ENCODE measurements around the gene GJA4. TPM values are rescaled to one million over a fixed set of nuclear protein-coding genes. Genes with fewer than 3 reads are reported as not detected.

Gene GJA4
- total and polyA plus RNA-seq, 4 donors: 6.1 to 10.6 (median 9.1) TPM

GRCh38 chr1:34790985-34791384 lies 1.8 kb upstream of the GJA4 start:
- 87% methylated on average over 6 of the region's 6 CpGs for WGBS
- Histone ChIP-seq H3K27me3 (ENCODE audit: control insufficient read depth in 4 of 4, insufficient read depth in 4 of 4, low read length in 3 of 4) (no peaks in the 10 kb centered on the region), H3K9ac (ENCODE audit: low read depth in 1 of 2, low read length in 2 of 2) (no peak overlapping the region), H3K36me3 (ENCODE audit: control insufficient read depth in 4 of 4, insufficient read depth in 3 of 4, low read depth in 1 of 4, low read length in 3 of 4) (peaks cover 0 to 3% (median 0%) of the 10 kb centered on the region in 4 donors), H3K4me1 (ENCODE audit: control insufficient read depth in 4 of 4, insufficient read depth in 4 of 4, low read length in 3 of 4) (peaks cover 4 to 23% (median 7%) of the 10 kb centered on the region in 4 donors), H3K4me3 (ENCODE audit: low read depth in 1 of 3, low read length in 3 of 3) (no peak overlapping the region), H3K9me3 (ENCODE audit: control insufficient read depth in 4 of 4, low read length in 3 of 4) (no peaks in the 10 kb centered on the region), H3K27ac (ENCODE audit: low read depth in 1 of 2, low read length in 2 of 2) (no peak overlapping the region)
- TF ChIP-seq YY1 (IDR thresholded peaks at IDR 0.05) (no peak), GABPA (IDR thresholded peaks at IDR 0.05 in 1 of 2, conservative IDR thresholded peaks at IDR 0.05 in 1 of 2) (no peak), ATF3 (IDR thresholded peaks at IDR 0.05) (no peak), RAD21 (IDR thresholded peaks at IDR 0.05) (no peak), EGR1 (IDR thresholded peaks at IDR 0.05; ENCODE audit: low read depth in 2 of 2) (no peak), NR2F2 (IDR thresholded peaks at IDR 0.05) (no peak), HNF4A (conservative IDR thresholded peaks at IDR 0.05) (no peak), SP1 (IDR thresholded peaks at IDR 0.05) (no peak), CTCF (IDR thresholded peaks at IDR 0.05; ENCODE audit: low read depth, low read length, missing input control) (no peak), JUND (IDR thresholded peaks at IDR 0.05) (no peak), HNF4G (IDR thresholded peaks at IDR 0.05) (no peak), FOXA2 (IDR thresholded peaks at IDR 0.05) (no peak), ZBTB33 (IDR thresholded peaks at IDR 0.05) (no peak), REST (IDR thresholded peaks at IDR 0.05) (no peak), TAF1 (conservative IDR thresholded peaks at IDR 0.05) (no peak)
- no peak for DNase-seq (ENCODE audit: low spot score)

GRCh38 chr1:34792424-34792823 lies 375 bp upstream of the GJA4 start:
- no peak for DNase-seq (ENCODE audit: low spot score)
- Histone ChIP-seq H3K27me3 (ENCODE audit: control insufficient read depth in 4 of 4, insufficient read depth in 4 of 4, low read length in 3 of 4) (no peaks in the 10 kb centered on the region), H3K9ac (ENCODE audit: low read depth in 1 of 2, low read length in 2 of 2) (no peak overlapping the region), H3K27ac (ENCODE audit: low read depth in 1 of 2, low read length in 2 of 2) (peak overlapping the region in 1 of 2 donors; percentile 38), H3K4me1 (ENCODE audit: control insufficient read depth in 4 of 4, insufficient read depth in 4 of 4, low read length in 3 of 4) (peaks cover 0 to 8% (median 0%) of the 10 kb centered on the region in 4 donors), H3K9me3 (ENCODE audit: control insufficient read depth in 4 of 4, low read length in 3 of 4) (no peaks in the 10 kb centered on the region), H3K36me3 (ENCODE audit: control insufficient read depth in 4 of 4, insufficient read depth in 3 of 4, low read depth in 1 of 4, low read length in 3 of 4) (peaks cover 0 to 3% (median 0%) of the 10 kb centered on the region in 4 donors), H3K4me3 (ENCODE audit: low read depth in 1 of 3, low read length in 3 of 3) (no peak overlapping the region)
- WGBS: 70% methylated on average over 10 of the region's 10 CpGs
- TF ChIP-seq RXRA (IDR thresholded peaks at IDR 0.05): no peak
- TF ChIP-seq RAD21 (IDR thresholded peaks at IDR 0.05): no peak
- no peak for TF ChIP-seq MAX (IDR thresholded peaks at IDR 0.05)
- no peak for TF ChIP-seq NR2F2 (IDR thresholded peaks at IDR 0.05)
- TF ChIP-seq SP1 (IDR thresholded peaks at IDR 0.05): no peak
- no peak for TF ChIP-seq TAF1 (conservative IDR thresholded peaks at IDR 0.05)
- TF ChIP-seq HNF4G (IDR thresholded peaks at IDR 0.05): no peak
- no peak for TF ChIP-seq YY1 (IDR thresholded peaks at IDR 0.05)
- no peak for TF ChIP-seq ZBTB33 (IDR thresholded peaks at IDR 0.05)
- TF ChIP-seq GABPA (IDR thresholded peaks at IDR 0.05 in 1 of 2, conservative IDR thresholded peaks at IDR 0.05 in 1 of 2): no peak
- no peak for TF ChIP-seq ATF3 (IDR thresholded peaks at IDR 0.05)
- TF ChIP-seq FOXA2 (IDR thresholded peaks at IDR 0.05): no peak
- TF ChIP-seq EGR1 (IDR thresholded peaks at IDR 0.05; ENCODE audit: low read depth in 2 of 2): no peak
- TF ChIP-seq JUND (IDR thresholded peaks at IDR 0.05): no peak
- TF ChIP-seq REST (IDR thresholded peaks at IDR 0.05): no peak

All from liver (tissue), 9 donors.